ENCODE data around the gene TSPEAR. TPM values are rescaled to one million over a fixed set of nuclear protein-coding genes. Genes with fewer than 3 reads are reported as not detected.

TSPEAR gene
- polyA plus RNA-seq, 1 of the 3 experiments (the other 2 are of a cell fraction): 0.08 TPM

DNA sequence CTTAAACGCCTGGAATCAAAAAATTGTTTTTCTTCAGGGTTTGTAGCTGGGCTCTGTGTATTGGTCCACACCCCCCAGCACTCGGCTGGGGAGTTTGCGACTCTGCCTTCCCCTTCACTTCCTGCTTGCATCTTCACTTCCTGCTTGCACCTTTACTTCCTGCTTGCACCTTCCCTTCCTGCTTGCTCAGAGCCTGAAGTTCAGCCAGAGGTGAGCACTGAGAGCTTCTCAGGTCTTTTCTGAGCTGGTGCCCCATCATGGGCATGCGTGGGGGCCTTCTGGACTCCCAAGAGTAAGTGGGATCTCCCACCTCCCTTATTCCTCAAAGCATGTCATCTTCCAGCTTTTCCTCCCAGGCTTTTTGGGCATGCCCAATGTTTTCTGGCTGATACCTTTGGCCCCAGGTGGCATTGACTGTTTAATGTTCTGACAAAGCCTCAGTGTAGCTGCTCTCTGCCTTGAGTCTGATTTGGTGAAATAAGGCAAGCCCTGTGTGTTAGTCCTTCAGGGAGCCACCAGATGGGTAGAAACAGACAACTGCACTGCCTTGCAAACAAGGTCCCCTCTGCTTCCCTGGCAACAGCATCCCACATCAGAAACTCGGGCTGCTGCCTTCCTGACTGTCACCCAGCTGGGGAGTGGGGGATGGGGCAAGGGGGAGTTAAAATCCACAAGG, 163.6 kb downstream of the TSPEAR start:
- Histone ChIP-seq H3K27ac (ENCODE audit: low read depth in 2 of 2, low read length in 1 of 2) (no peak overlapping the region), H4K20me1 (ENCODE audit: insufficient read depth) (no peaks in the 10 kb centered on the region), H3K79me2 (ENCODE audit: insufficient read depth) (no peaks in the 10 kb centered on the region), H3K4me2 (no peak overlapping the region), H3F3A (replicated peaks; ENCODE audit: insufficient read depth) (no peaks in the 10 kb centered on the region), H3K36me3 (replicated peaks in 1 of 2; ENCODE audit: control insufficient read depth in 1 of 2, insufficient read depth in 2 of 2, low read length in 1 of 2) (no peaks in the 10 kb centered on the region), H3K27me3 (ENCODE audit: insufficient read depth) (peaks cover 13% of the 10 kb centered on the region), H2AFZ (ENCODE audit: low read depth) (no peak overlapping the region), H3K9me2 (no peaks in the 10 kb centered on the region), H3K9me3 (no peaks in the 10 kb centered on the region), H3K9ac (no peak overlapping the region), H3K4me1 (ENCODE audit: control insufficient read depth in 1 of 2, insufficient read depth in 2 of 2, low read depth in 1 of 2, low read length in 1 of 2) (no peaks in the 10 kb centered on the region), H3K4me3 (ENCODE audit: low read depth in 2 of 2, low read length in 1 of 2) (no peak overlapping the region)
- no peak for TF ChIP-seq EP300 (IDR thresholded peaks at IDR 0.05; ENCODE audit: borderline replicate concordance in 1 of 2, low read depth in 1 of 2, low read length in 1 of 2)
- TF ChIP-seq, protein P1, sequence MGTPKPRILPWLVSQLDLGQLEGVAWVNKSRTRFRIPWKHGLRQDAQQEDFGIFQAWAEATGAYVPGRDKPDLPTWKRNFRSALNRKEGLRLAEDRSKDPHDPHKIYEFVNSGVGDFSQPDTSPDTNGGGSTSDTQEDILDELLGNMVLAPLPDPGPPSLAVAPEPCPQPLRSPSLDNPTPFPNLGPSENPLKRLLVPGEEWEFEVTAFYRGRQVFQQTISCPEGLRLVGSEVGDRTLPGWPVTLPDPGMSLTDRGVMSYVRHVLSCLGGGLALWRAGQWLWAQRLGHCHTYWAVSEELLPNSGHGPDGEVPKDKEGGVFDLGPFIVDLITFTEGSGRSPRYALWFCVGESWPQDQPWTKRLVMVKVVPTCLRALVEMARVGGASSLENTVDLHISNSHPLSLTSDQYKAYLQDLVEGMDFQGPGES (IDR thresholded peaks at IDR 0.05; ENCODE audit: low read depth, low read length): no peak
- TF ChIP-seq, protein P2, sequence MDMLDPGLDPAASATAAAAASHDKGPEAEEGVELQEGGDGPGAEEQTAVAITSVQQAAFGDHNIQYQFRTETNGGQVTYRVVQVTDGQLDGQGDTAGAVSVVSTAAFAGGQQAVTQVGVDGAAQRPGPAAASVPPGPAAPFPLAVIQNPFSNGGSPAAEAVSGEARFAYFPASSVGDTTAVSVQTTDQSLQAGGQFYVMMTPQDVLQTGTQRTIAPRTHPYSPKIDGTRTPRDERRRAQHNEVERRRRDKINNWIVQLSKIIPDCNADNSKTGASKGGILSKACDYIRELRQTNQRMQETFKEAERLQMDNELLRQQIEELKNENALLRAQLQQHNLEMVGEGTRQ (IDR thresholded peaks at IDR 0.05; ENCODE audit: borderline replicate concordance, low read depth, low read length): no peak
- TF ChIP-seq NRF1 (IDR thresholded peaks at IDR 0.05; ENCODE audit: low read depth, low read length): no peak
- no peak for TF ChIP-seq RFX5 (IDR thresholded peaks at IDR 0.05; ENCODE audit: low read length)
- no peak for TF ChIP-seq RAD21 (IDR thresholded peaks at IDR 0.05; ENCODE audit: low read length)
- TF ChIP-seq FOSL2 (IDR thresholded peaks at IDR 0.05; ENCODE audit: borderline replicate concordance, low read depth): no peak
- WGBS (ENCODE audit: low lambda C conversion rate): 13% methylated on average over 4 of the region's 5 CpGs
- ChIA-PET POLR2A (no interaction called here), CTCF (interaction anchor here (1.0 kb wide), 1 partner anchor 30 kb away, joined by 3 read pairs; no protein-coding TSS in a partner anchor)
- DNase-seq: no peak

DNA sequence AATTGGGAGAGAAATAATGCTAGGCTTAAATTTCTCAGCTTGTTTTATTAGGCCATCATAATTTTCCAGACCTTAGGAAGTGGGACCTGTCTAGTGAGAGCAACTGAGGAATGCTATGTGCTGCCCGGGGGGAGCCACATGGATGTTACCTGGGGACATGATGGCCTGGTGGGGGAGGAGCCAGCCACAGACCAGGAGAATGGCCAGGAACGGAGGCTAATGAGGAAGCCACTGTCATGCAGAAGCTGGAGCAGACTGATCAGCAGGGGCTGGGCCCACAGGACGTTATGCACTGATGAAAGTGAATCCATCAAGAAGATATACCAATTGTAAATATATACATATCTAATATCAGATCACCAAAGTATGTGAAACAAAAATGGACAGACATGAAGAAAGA, 166.8 kb downstream of the TSPEAR start:
- CTCF ChIA-PET: no interaction called here
- H3K79me2 ChIP-seq (ENCODE audit: insufficient read depth): no peaks in the 10 kb centered on the region
- 0% methylated on average over 3 of the region's 3 CpGs for WGBS (ENCODE audit: low lambda C conversion rate)

More for the DNA sequence above, 166.8 kb downstream of the TSPEAR start:
- H3K27me3 ChIP-seq (ENCODE audit: insufficient read depth): peaks cover 19% of the 10 kb centered on the region; the same call in 1 of the 2 replicates
- no peak overlapping the region for H3K4me3 ChIP-seq (ENCODE audit: low read depth in 2 of 2, low read length in 1 of 2)
- H3K9ac ChIP-seq: no peak overlapping the region
- no peaks in the 10 kb centered on the region for H3K4me1 ChIP-seq (ENCODE audit: control insufficient read depth in 1 of 2, insufficient read depth in 2 of 2, low read depth in 1 of 2, low read length in 1 of 2)
- no peaks in the 10 kb centered on the region for H4K20me1 ChIP-seq (ENCODE audit: insufficient read depth)
- H3F3A ChIP-seq (replicated peaks; ENCODE audit: insufficient read depth): no peaks in the 10 kb centered on the region
- TF ChIP-seq RXRA (IDR thresholded peaks at IDR 0.05; ENCODE audit: borderline replicate concordance, low read depth): no peak
- TF ChIP-seq, protein P1 (IDR thresholded peaks at IDR 0.05; ENCODE audit: low read depth, low read length): no peak
- TF ChIP-seq, protein P3, sequence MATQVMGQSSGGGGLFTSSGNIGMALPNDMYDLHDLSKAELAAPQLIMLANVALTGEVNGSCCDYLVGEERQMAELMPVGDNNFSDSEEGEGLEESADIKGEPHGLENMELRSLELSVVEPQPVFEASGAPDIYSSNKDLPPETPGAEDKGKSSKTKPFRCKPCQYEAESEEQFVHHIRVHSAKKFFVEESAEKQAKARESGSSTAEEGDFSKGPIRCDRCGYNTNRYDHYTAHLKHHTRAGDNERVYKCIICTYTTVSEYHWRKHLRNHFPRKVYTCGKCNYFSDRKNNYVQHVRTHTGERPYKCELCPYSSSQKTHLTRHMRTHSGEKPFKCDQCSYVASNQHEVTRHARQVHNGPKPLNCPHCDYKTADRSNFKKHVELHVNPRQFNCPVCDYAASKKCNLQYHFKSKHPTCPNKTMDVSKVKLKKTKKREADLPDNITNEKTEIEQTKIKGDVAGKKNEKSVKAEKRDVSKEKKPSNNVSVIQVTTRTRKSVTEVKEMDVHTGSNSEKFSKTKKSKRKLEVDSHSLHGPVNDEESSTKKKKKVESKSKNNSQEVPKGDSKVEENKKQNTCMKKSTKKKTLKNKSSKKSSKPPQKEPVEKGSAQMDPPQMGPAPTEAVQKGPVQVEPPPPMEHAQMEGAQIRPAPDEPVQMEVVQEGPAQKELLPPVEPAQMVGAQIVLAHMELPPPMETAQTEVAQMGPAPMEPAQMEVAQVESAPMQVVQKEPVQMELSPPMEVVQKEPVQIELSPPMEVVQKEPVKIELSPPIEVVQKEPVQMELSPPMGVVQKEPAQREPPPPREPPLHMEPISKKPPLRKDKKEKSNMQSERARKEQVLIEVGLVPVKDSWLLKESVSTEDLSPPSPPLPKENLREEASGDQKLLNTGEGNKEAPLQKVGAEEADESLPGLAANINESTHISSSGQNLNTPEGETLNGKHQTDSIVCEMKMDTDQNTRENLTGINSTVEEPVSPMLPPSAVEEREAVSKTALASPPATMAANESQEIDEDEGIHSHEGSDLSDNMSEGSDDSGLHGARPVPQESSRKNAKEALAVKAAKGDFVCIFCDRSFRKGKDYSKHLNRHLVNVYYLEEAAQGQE (IDR thresholded peaks at IDR 0.05; ENCODE audit: low read depth, low read length): no peak
- no peaks in the 10 kb centered on the region for H3K36me3 ChIP-seq (replicated peaks in 1 of 2; ENCODE audit: control insufficient read depth in 1 of 2, insufficient read depth in 2 of 2, low read length in 1 of 2)
- H3K9me3 ChIP-seq: no peaks in the 10 kb centered on the region
- no peak overlapping the region for H2AFZ ChIP-seq (ENCODE audit: low read depth)
- no peak for DNase-seq
- POLR2A ChIA-PET: interaction anchor here (0.7 kb wide), 1 partner anchor 9 kb away, joined by 5 read pairs; no protein-coding TSS in a partner anchor
- no peaks in the 10 kb centered on the region for H3K9me2 ChIP-seq
- H3K27ac ChIP-seq (ENCODE audit: low read depth in 2 of 2, low read length in 1 of 2): no peak overlapping the region
- H3K4me2 ChIP-seq: no peak overlapping the region

Data from SK-N-SH (cell line).